HEK293 (cell line): ENCODE measurements around the gene SH2D7.

Experiments used
- CTCF ChIA-PET: fragments of 350-600 bp; formaldehyde crosslinking; extraction: SDS; loops from one replicate; lab custom pipeline; 2021; ENCODE audit warnings: antibody characterized with exemption; lab: Yijun Ruan, JAX
- POLR2A ChIA-PET: fragments of 300-600 bp; formaldehyde crosslinking; extraction: SDS; loops from one replicate; lab custom pipeline; 2020; ENCODE audit warnings: antibody characterized with exemption, inconsistent platforms; lab: Yijun Ruan, JAX
- H3K27ac ChIP-seq: fragments of 200-500 bp; sonication (Bioruptor generic); 2 replicates; pipeline ENCODE4 v1.5.1; 2014; ENCODE audit warnings: low read depth, low read length, control low read depth, inconsistent platforms; ENCODE audit errors: extremely low read depth
- H3K36me3 ChIP-seq, 2 experiments: fragments of 200-500 bp in 1 of 2; sonication (Bioruptor generic) in 1 of 2; 1 replicate in 1 of 2; 2 replicates in 1 of 2; pipeline ENCODE4 v1.5.1; 2014 to 2017; ENCODE audit warnings: inconsistent platforms in 2 of 2, low read length in 2 of 2; ENCODE audit not compliant: control insufficient read depth in 2 of 2, insufficient read depth in 1 of 2
- H3K4me1 ChIP-seq: fragments of 200-500 bp; sonication (Bioruptor generic); 2 replicates; pipeline ENCODE4 v1.5.1; 2014; ENCODE audit warnings: mild to moderate bottlenecking, low read length, inconsistent platforms; ENCODE audit not compliant: control insufficient read depth, insufficient read depth
- H3K4me3 ChIP-seq: 2 replicates; pipeline ENCODE4 v1.5.1; 2011; ENCODE audit warnings: low read depth, mild to moderate bottlenecking, control low read depth, low read length, moderate library complexity
- H3K9me3 ChIP-seq: fragments of 200-500 bp; sonication (Bioruptor generic); 2 replicates; pipeline ENCODE4 v1.5.1; 2014; ENCODE audit warnings: low read depth, low read length, inconsistent platforms; ENCODE audit not compliant: control insufficient read depth, insufficient read depth
- AEBP2 ChIP-seq: fragments of 450-650 bp; formaldehyde crosslinking; IDR thresholded peaks from 2 replicates; pipeline ENCODE4 v1.5.1; 2016; ENCODE audit warnings: missing biosample characterization, missing genetic modification characterization, borderline replicate concordance
- BCL11B ChIP-seq: fragments of 450-650 bp; formaldehyde crosslinking; IDR thresholded peaks from 2 replicates; pipeline ENCODE4 v1.5.1; 2016; ENCODE audit warnings: low read depth, missing biosample characterization, missing genetic modification characterization
- CTCF ChIP-seq: fragments of 450-650 bp; formaldehyde crosslinking; IDR thresholded peaks from 2 replicates; pipeline ENCODE4 v1.5.1; 2016; ENCODE audit warnings: missing biosample characterization, missing genetic modification characterization
- HOXA7 ChIP-seq: sonication (generic); formaldehyde crosslinking; IDR thresholded peaks from 2 replicates; pipeline ENCODE4 v1.8.1; 2022; ENCODE audit warnings: missing genetic modification reagents, borderline replicate concordance
- KLF8 ChIP-seq: fragments of 450-650 bp; formaldehyde crosslinking; IDR thresholded peaks from 2 replicates; pipeline ENCODE4 v1.5.1; 2016; ENCODE audit warnings: missing biosample characterization, missing genetic modification characterization
- PRDM1 ChIP-seq: fragments of 450-650 bp; formaldehyde crosslinking; IDR thresholded peaks from 2 replicates; pipeline ENCODE4; 2016; ENCODE audit warnings: missing biosample characterization, missing genetic modification characterization
- SP2 ChIP-seq: fragments of 450-650 bp; formaldehyde crosslinking; IDR thresholded peaks from 2 replicates; pipeline ENCODE4 v1.5.1; 2016; ENCODE audit warnings: missing biosample characterization, missing genetic modification characterization
- ZBTB17 ChIP-seq: fragments of 450-650 bp; formaldehyde crosslinking; IDR thresholded peaks from 2 replicates; pipeline ENCODE4 v1.5.1; 2016; ENCODE audit warnings: missing biosample characterization, missing genetic modification characterization
- ZBTB21 ChIP-seq: fragments of 450-650 bp; formaldehyde crosslinking; IDR thresholded peaks from 2 replicates; pipeline ENCODE4 v1.5.1; 2017; ENCODE audit warnings: missing biosample characterization, missing genetic modification characterization
- ZBTB48 ChIP-seq: fragments of 450-650 bp; formaldehyde crosslinking; IDR thresholded peaks from 2 replicates; pipeline ENCODE4 v1.5.1; 2016; ENCODE audit warnings: missing biosample characterization, missing genetic modification characterization
- ZFP41 ChIP-seq: fragments of 450-650 bp; formaldehyde crosslinking; IDR thresholded peaks from 2 replicates; pipeline ENCODE4 v1.5.1; 2016; ENCODE audit warnings: missing biosample characterization, missing genetic modification characterization, borderline replicate concordance
- ZIC2 ChIP-seq: fragments of 450-650 bp; formaldehyde crosslinking; IDR thresholded peaks from 2 replicates; pipeline ENCODE4 v1.5.1; 2016; ENCODE audit warnings: missing biosample characterization, missing genetic modification characterization
- ZNF19 ChIP-seq: fragments of 450-650 bp; formaldehyde crosslinking; IDR thresholded peaks from 2 replicates; pipeline ENCODE4; 2016; ENCODE audit warnings: missing biosample characterization, missing genetic modification characterization, low read depth
- ZNF2 ChIP-seq: fragments of 450-650 bp; formaldehyde crosslinking; IDR thresholded peaks from 2 replicates; pipeline ENCODE4 v1.5.1; 2016; ENCODE audit warnings: missing biosample characterization, missing genetic modification characterization
- ZNF24 ChIP-seq: fragments of 450-650 bp; formaldehyde crosslinking; IDR thresholded peaks from 2 replicates; pipeline ENCODE4 v1.5.1; 2016; ENCODE audit warnings: missing biosample characterization, missing genetic modification characterization
- ZNF335 ChIP-seq: fragments of 450-650 bp; formaldehyde crosslinking; conservative IDR thresholded peaks from 2 replicates; pipeline ENCODE4 v1.5.1; 2016; ENCODE audit warnings: missing biosample characterization, missing genetic modification characterization
- ZNF341 ChIP-seq: fragments of 450-650 bp; formaldehyde crosslinking; IDR thresholded peaks from 2 replicates; pipeline ENCODE4; 2016; ENCODE audit warnings: low read depth, missing biosample characterization, missing genetic modification characterization
- ZNF621 ChIP-seq: fragments of 450-650 bp; formaldehyde crosslinking; IDR thresholded peaks from 2 replicates; pipeline ENCODE4 v1.5.1; 2017; ENCODE audit warnings: missing biosample characterization, missing genetic modification characterization
- ZNF660 ChIP-seq: fragments of 450-650 bp; IDR thresholded peaks from 2 replicates; pipeline ENCODE4 v1.5.1; 2018; ENCODE audit warnings: missing biosample characterization, mild to moderate bottlenecking, missing genetic modification characterization
- ZNF677 ChIP-seq: fragments of 450-650 bp; IDR thresholded peaks from 2 replicates; pipeline ENCODE4 v1.5.0; 2018; ENCODE audit warnings: missing biosample characterization, mild to moderate bottlenecking, missing genetic modification characterization, moderate library complexity
- TF ChIP-seq, protein P1 (sequence below): fragments of 450-650 bp; formaldehyde crosslinking; IDR thresholded peaks from 2 replicates; pipeline ENCODE4 v1.5.1; 2016; ENCODE audit warnings: missing biosample characterization, missing genetic modification characterization
- TF ChIP-seq, protein P2 (sequence below): fragments of 450-650 bp; formaldehyde crosslinking; IDR thresholded peaks from 2 replicates; pipeline ENCODE4 v1.5.1; 2016; ENCODE audit warnings: missing biosample characterization, missing genetic modification characterization
- TF ChIP-seq, protein P3 (sequence below): fragments of 450-650 bp; formaldehyde crosslinking; IDR thresholded peaks from 2 replicates; pipeline ENCODE4 v1.5.1; 2017; ENCODE audit warnings: missing biosample characterization, missing genetic modification characterization

SH2D7 gene

GRCh38 chr15:78104119-78104479, 11.7 kb downstream of the SH2D7 start:
- no peak for TF ChIP-seq ZIC2 (tag by site-specific recombination)
- TF ChIP-seq, protein P1, sequence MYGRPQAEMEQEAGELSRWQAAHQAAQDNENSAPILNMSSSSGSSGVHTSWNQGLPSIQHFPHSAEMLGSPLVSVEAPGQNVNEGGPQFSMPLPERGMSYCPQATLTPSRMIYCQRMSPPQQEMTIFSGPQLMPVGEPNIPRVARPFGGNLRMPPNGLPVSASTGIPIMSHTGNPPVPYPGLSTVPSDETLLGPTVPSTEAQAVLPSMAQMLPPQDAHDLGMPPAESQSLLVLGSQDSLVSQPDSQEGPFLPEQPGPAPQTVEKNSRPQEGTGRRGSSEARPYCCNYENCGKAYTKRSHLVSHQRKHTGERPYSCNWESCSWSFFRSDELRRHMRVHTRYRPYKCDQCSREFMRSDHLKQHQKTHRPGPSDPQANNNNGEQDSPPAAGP: no peak
- no peak for TF ChIP-seq ZNF24 (tag by site-specific recombination)
- no peak for TF ChIP-seq ZNF660 (tag by site-specific recombination)
- TF ChIP-seq AEBP2 (tag by site-specific recombination): no peak
- no peak for TF ChIP-seq ZBTB21 (tag by site-specific recombination)
- TF ChIP-seq ZFP41 (tag by site-specific recombination): no peak
- TF ChIP-seq ZNF341: no peak
- TF ChIP-seq ZNF621 (tag by site-specific recombination): no peak
- TF ChIP-seq, protein P2, sequence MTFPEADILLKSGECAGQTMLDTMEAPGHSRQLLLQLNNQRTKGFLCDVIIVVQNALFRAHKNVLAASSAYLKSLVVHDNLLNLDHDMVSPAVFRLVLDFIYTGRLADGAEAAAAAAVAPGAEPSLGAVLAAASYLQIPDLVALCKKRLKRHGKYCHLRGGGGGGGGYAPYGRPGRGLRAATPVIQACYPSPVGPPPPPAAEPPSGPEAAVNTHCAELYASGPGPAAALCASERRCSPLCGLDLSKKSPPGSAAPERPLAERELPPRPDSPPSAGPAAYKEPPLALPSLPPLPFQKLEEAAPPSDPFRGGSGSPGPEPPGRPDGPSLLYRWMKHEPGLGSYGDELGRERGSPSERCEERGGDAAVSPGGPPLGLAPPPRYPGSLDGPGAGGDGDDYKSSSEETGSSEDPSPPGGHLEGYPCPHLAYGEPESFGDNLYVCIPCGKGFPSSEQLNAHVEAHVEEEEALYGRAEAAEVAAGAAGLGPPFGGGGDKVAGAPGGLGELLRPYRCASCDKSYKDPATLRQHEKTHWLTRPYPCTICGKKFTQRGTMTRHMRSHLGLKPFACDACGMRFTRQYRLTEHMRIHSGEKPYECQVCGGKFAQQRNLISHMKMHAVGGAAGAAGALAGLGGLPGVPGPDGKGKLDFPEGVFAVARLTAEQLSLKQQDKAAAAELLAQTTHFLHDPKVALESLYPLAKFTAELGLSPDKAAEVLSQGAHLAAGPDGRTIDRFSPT: no peak
- no peak for TF ChIP-seq PRDM1
- TF ChIP-seq ZNF677 (tag by site-specific recombination): no peak
- no peak for TF ChIP-seq ZNF2 (tag by site-specific recombination)
- TF ChIP-seq KLF8 (tag by site-specific recombination): no peak
- no peak for TF ChIP-seq SP2 (tag by site-specific recombination)
- no peaks in the 10 kb centered on the region for H3K9me3 ChIP-seq
- no peaks in the 10 kb centered on the region for H3K4me1 ChIP-seq
- H3K27ac ChIP-seq: no peak overlapping the region
- CTCF ChIA-PET: interaction anchor here (0.9 to 11.0 kb wide), 5 partner anchors 8 to 137 kb away, joined by 3 to 183 read pairs (median 7); no protein-coding TSS in a partner anchor
- no peak overlapping the region for H3K4me3 ChIP-seq
- POLR2A ChIA-PET: no interaction called here
- H3K36me3 ChIP-seq: peaks cover 0 to 7% of the 10 kb centered on the region in 2 experiments; a peak in 2 of 3 replicates

DNA sequence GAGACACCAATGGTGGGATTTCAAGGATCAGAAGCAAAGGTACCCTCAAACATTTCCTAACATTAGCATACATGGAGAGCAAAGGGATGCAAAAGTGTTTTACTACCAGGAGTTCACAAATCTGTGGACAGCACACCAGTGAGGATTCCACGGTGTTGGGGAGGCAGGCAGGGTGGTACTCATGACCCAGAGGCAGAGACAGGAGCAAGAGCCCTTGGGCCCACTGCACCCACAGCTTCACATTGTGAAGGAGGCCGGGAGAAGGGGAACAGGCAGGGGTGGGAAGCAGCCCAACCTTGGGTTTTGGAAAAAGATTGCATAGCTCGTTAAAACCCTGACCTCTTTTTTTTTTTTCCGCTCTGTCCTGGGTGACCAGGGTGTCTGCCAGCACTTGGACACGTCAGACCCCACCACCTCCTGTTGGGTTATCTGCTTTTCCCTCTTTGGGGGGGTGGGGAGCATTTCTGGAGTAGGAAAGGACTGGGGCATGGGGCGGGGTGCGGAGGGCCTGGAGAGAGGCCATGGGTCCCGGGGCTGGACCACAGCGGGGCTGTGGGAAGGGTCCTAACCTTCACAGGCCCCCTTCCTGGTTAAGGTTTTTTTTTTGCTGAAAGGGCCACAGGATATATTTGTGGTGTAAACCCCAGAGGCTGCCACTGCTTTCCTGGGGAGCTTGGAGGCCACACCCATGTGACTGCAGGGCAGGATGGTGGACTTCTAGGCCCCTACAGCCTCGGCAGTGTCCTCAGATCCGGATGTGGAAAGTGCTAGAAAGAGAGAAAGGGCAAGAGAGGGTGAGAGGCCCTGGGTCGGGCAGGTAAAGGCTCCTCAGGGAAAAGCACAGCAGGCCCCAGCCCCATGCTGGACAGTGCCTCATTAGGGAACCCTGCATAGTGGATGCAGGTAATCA, 12.5 kb downstream of the SH2D7 start:
- POLR2A ChIA-PET: no interaction called here
- no peak overlapping the region for H3K27ac ChIP-seq
- no peak for TF ChIP-seq ZBTB17 (tag by site-specific recombination)
- no peak for TF ChIP-seq ZNF19 (tag by site-specific recombination)
- TF ChIP-seq BCL11B (tag by site-specific recombination): no peak
- TF ChIP-seq CTCF (tag by site-specific recombination): no peak
- TF ChIP-seq ZNF335 (tag by site-specific recombination): no peak
- no peak for TF ChIP-seq HOXA7
- no peak for TF ChIP-seq ZBTB48 (tag by site-specific recombination)
- no peak for TF ChIP-seq ZNF621 (tag by site-specific recombination)
- TF ChIP-seq, protein P3, sequence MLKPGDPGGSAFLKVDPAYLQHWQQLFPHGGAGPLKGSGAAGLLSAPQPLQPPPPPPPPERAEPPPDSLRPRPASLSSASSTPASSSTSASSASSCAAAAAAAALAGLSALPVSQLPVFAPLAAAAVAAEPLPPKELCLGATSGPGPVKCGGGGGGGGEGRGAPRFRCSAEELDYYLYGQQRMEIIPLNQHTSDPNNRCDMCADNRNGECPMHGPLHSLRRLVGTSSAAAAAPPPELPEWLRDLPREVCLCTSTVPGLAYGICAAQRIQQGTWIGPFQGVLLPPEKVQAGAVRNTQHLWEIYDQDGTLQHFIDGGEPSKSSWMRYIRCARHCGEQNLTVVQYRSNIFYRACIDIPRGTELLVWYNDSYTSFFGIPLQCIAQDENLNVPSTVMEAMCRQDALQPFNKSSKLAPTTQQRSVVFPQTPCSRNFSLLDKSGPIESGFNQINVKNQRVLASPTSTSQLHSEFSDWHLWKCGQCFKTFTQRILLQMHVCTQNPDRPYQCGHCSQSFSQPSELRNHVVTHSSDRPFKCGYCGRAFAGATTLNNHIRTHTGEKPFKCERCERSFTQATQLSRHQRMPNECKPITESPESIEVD: no peak
- TF ChIP-seq, all 188 proteins: peak for 0
- Histone ChIP-seq H3K9me3 (no peaks in the 10 kb centered on the region), H3K4me3 (no peak overlapping the region), H3K4me1 (no peaks in the 10 kb centered on the region), H3K36me3 (peaks cover 0 to 7% of the 10 kb centered on the region in 2 experiments; a peak in 2 of 3 replicates)
- CTCF ChIA-PET: interaction anchor here (0.9 to 11.0 kb wide), 5 partner anchors 7 to 147 kb away, joined by 3 to 183 read pairs (median 7); no protein-coding TSS in a partner anchor
